SK-N-SH (cell line): ENCODE measurements around the gene SMIM7. TPM values are rescaled to one million over a fixed set of nuclear protein-coding genes. Genes with fewer than 3 reads are reported as not detected.

Source experiments
- CTCF ChIA-PET: fragments of 300-600, 350-600 bp; formaldehyde crosslinking; extraction: SDS; loops from one replicate; lab custom pipeline; 2021; lab: Yijun Ruan, JAX
- POLR2A ChIA-PET: fragments of 350-600 bp; sonication (Branson Sonifier 250); formaldehyde crosslinking; extraction: SDS; loops from one replicate; lab custom pipeline; 2020; ENCODE audit warnings: antibody characterized with exemption, inconsistent platforms; lab: Yijun Ruan, JAX
- DNase-seq: peaks from one replicate; pipeline ENCODE4 v3.0.0; 2012
- H2AFZ ChIP-seq: fragments of 200-600 bp; sonication (generic); 2 replicates; pipeline ENCODE4 v1.8.1; 2016; ENCODE audit warnings: antibody characterized with exemption, mild to moderate bottlenecking, low read depth
- H3F3A ChIP-seq: fragments of 200-600 bp; sonication (generic); replicated peaks from 2 replicates; pipeline ENCODE3; 2016; ENCODE audit warnings: antibody characterized with exemption, mild to moderate bottlenecking; ENCODE audit not compliant: insufficient read depth
- H3K27ac ChIP-seq, 2 experiments: fragments of 200-500 bp in 1 of 2; fragments of 200-600 bp in 1 of 2; sonication (Bioruptor generic) in 1 of 2; sonication (generic), shearing (Covaris generic) in 1 of 2; 2 replicates each; pipeline versions ENCODE4 v1.5.1 to v1.6.1; 2014 to 2016; ENCODE audit warnings: low read depth in 2 of 2, inconsistent platforms in 1 of 2, low read length in 1 of 2, mild to moderate bottlenecking in 1 of 2, mixed read lengths in 1 of 2
- H3K27me3 ChIP-seq: fragments of 200-600 bp; sonication (generic), shearing (Covaris generic); 2 replicates; pipeline ENCODE4 v1.6.1; 2016; ENCODE audit warnings: mixed run types; ENCODE audit not compliant: insufficient read depth
- H3K36me3 ChIP-seq, 2 experiments: fragments of 200-500 bp in 1 of 2; fragments of 200-600 bp in 1 of 2; sonication (Bioruptor generic) in 1 of 2; sonication (generic) in 1 of 2; replicated peaks in 1 of 2; 2 replicates each; pipeline versions ENCODE3 to v1.5.1; 2014 to 2016; ENCODE audit warnings: low read length in 1 of 2, mild to moderate bottlenecking in 1 of 2; ENCODE audit not compliant: insufficient read depth in 2 of 2, control insufficient read depth in 1 of 2
- H3K4me1 ChIP-seq, 2 experiments: fragments of 200-500 bp in 1 of 2; fragments of 200-600 bp in 1 of 2; sonication (Bioruptor generic) in 1 of 2; sonication (generic), shearing (Covaris generic) in 1 of 2; 2 replicates each; pipeline versions ENCODE4 v1.5.1 to v1.6.1; 2014 to 2016; ENCODE audit warnings: low read depth in 1 of 2, low read length in 1 of 2, mixed run types in 1 of 2; ENCODE audit not compliant: insufficient read depth in 2 of 2, control insufficient read depth in 1 of 2
- H3K4me2 ChIP-seq: fragments of 200-600 bp; sonication (generic), shearing (Covaris generic); 2 replicates; pipeline ENCODE4 v1.6.1; 2017; ENCODE audit warnings: mixed run types
- H3K4me3 ChIP-seq, 2 experiments: fragments of 200-500 bp in 1 of 2; fragments of 200-600 bp in 1 of 2; sonication (Bioruptor generic) in 1 of 2; sonication (generic), shearing (Covaris generic) in 1 of 2; 2 replicates each; pipeline versions ENCODE4 v1.5.1 to v1.8.1; 2014 to 2016; ENCODE audit warnings: low read depth in 2 of 2, inconsistent platforms in 1 of 2, low read length in 1 of 2, mild to moderate bottlenecking in 1 of 2, mixed read lengths in 1 of 2, moderate library complexity in 1 of 2
- H3K79me2 ChIP-seq: fragments of 200-600 bp; sonication (generic); 2 replicates; pipeline ENCODE4 v1.8.1; 2017; ENCODE audit warnings: mild to moderate bottlenecking; ENCODE audit not compliant: insufficient read depth
- H3K9ac ChIP-seq: fragments of 200-600 bp; sonication (generic); 2 replicates; pipeline ENCODE4 v1.6.1; 2017; ENCODE audit warnings: mixed run types
- H3K9me2 ChIP-seq: fragments of 200-600 bp; sonication (generic); 2 replicates; pipeline ENCODE4 v1.6.1; 2017; ENCODE audit warnings: mixed run types
- H3K9me3 ChIP-seq: fragments of 200-600 bp; sonication (generic); 2 replicates; pipeline ENCODE4 v1.6.1; 2017; ENCODE audit warnings: mixed run types, mild to moderate bottlenecking, moderate library complexity
- H4K20me1 ChIP-seq: fragments of 200-600 bp; sonication (generic); 2 replicates; pipeline ENCODE4 v1.6.1; 2017; ENCODE audit warnings: mild to moderate bottlenecking, mixed run types; ENCODE audit not compliant: insufficient read depth
- CHD2 ChIP-seq: fragments of 150-350 bp; IDR thresholded peaks from 2 replicates; pipeline ENCODE4 v1.6.1; 2018; ENCODE audit warnings: low read length; ENCODE audit not compliant: partially characterized antibody
- EZH2phosphoT487 ChIP-seq: fragments of 200-600 bp; sonication (generic); IDR thresholded peaks from 2 replicates; pipeline ENCODE4 v1.6.1; 2017; ENCODE audit warnings: low read depth, mixed run types, mild to moderate bottlenecking, antibody characterized with exemption, moderate library complexity, borderline replicate concordance
- FOXJ3 ChIP-seq: sonication (generic); formaldehyde crosslinking; IDR thresholded peaks from 2 replicates; pipeline ENCODE4 v1.5.1; 2020; ENCODE audit warnings: mild to moderate bottlenecking, missing genetic modification reagents
- FOXM1 ChIP-seq: IDR thresholded peaks from 2 replicates; pipeline ENCODE4 v1.4.0; 2012; ENCODE audit warnings: low read depth, mild to moderate bottlenecking
- GABPA ChIP-seq: IDR thresholded peaks from 2 replicates; pipeline ENCODE4 v1.4.0; 2012; ENCODE audit warnings: low read depth, mild to moderate bottlenecking
- IRF3 ChIP-seq: fragments of 150-350 bp; IDR thresholded peaks from 2 replicates; pipeline ENCODE4 v1.6.1; 2016; ENCODE audit warnings: mild to moderate bottlenecking, low read depth, low read length
- JUND ChIP-seq: IDR thresholded peaks from 2 replicates; pipeline ENCODE4 v1.4.0; 2012
- MXI1 ChIP-seq: IDR thresholded peaks from 2 replicates; pipeline ENCODE4 v1.6.1; 2012; ENCODE audit warnings: mild to moderate bottlenecking, low read depth, low read length, improper control_type of control experiment
- PBX3 ChIP-seq: IDR thresholded peaks from 2 replicates; pipeline ENCODE4; 2012
- POLR2AphosphoS5 ChIP-seq: IDR thresholded peaks from 2 replicates; pipeline ENCODE4 v1.6.1; 2012; ENCODE audit warnings: low read depth, low read length
- RAD21 ChIP-seq: IDR thresholded peaks from 2 replicates; pipeline ENCODE4 v1.6.1; 2012; ENCODE audit warnings: mild to moderate bottlenecking, low read length
- RCOR1 ChIP-seq: fragments of 150-350 bp; IDR thresholded peaks from 2 replicates; pipeline ENCODE4 v1.6.1; 2017; ENCODE audit warnings: antibody characterized with exemption, low read length
- RFX5 ChIP-seq: IDR thresholded peaks from 2 replicates; pipeline ENCODE4 v1.6.1; 2012; ENCODE audit warnings: mild to moderate bottlenecking, improper control_type of control experiment, low read length
- TAF1 ChIP-seq: IDR thresholded peaks from 2 replicates; pipeline ENCODE4 v1.6.1; 2012; ENCODE audit warnings: low read depth, mild to moderate bottlenecking, low read length, moderate library complexity, borderline replicate concordance
- TEAD4 ChIP-seq: IDR thresholded peaks from 2 replicates; pipeline ENCODE4 v1.4.0; 2012; ENCODE audit warnings: mild to moderate bottlenecking, borderline replicate concordance; ENCODE audit not compliant: insufficient read depth
- USF1 ChIP-seq: IDR thresholded peaks from 2 replicates; pipeline ENCODE4 v1.4.0; 2012; ENCODE audit warnings: low read depth, borderline replicate concordance
- USF2 ChIP-seq: fragments of 150-350 bp; IDR thresholded peaks from 2 replicates; pipeline ENCODE4 v1.6.1; 2017; ENCODE audit warnings: antibody characterized with exemption, low read length, low read depth, borderline replicate concordance
- YY1 ChIP-seq: IDR thresholded peaks from 2 replicates; pipeline ENCODE4 v1.4.0; 2012; ENCODE audit warnings: low read depth, mild to moderate bottlenecking
- ZBTB33 ChIP-seq: IDR thresholded peaks from 2 replicates; pipeline ENCODE4 v1.4.0; 2012; ENCODE audit warnings: low read depth, borderline replicate concordance
- WGBS: methylation state at CpG from one replicate; pipeline ENCODE4 v1.1.6; 2017; ENCODE audit warnings: low lambda C conversion rate; 5-methylcytosine and 5-hydroxymethylcytosine counted together
- polyA plus RNA-seq, 3 experiments: library from polyadenylated mRNA; depleted of rRNA; stranded (reverse); fragments of >200 nt; gene quantifications; 2 replicates each; pipeline ENCODE4 v1.2.3, GENCODE V29; 2012

SMIM7 gene
- polyA plus RNA-seq, 1 of the 3 experiments (the other 2 are of a cell fraction), result 74.2 TPM

- Histone ChIP-seq H3K79me2 (peaks cover 100% of the 10 kb centered on the region), H3K36me3 (no peaks in the 10 kb centered on the region), H3K9me3 (no peaks in the 10 kb centered on the region), H3K4me1 (peaks cover 0 to 7% of the 10 kb centered on the region in 2 experiments; a peak in 2 of 4 replicates), H3K9ac (no peak overlapping the region), H3K27ac (no peak overlapping the region), H3K4me2 (no peak overlapping the region), H3K4me3 (no peak overlapping the region), H3F3A (no peaks in the 10 kb centered on the region), H2AFZ (no peak overlapping the region), H3K27me3 (no peaks in the 10 kb centered on the region), H4K20me1 (peaks cover 98% of the 10 kb centered on the region), H3K9me2 (no peaks in the 10 kb centered on the region)
- no peak for TF ChIP-seq POLR2AphosphoS5
- TF ChIP-seq EZH2phosphoT487, result no peak
- TF ChIP-seq CHD2, result no peak
- no peak for TF ChIP-seq USF2
- no peak for TF ChIP-seq TAF1
- no peak for TF ChIP-seq GABPA
- no peak for TF ChIP-seq RCOR1
- no peak for TF ChIP-seq IRF3
- no peak for TF ChIP-seq RFX5
- TF ChIP-seq FOXM1, result no peak
- no peak for TF ChIP-seq PBX3
- no peak for TF ChIP-seq MXI1
- CTCF ChIA-PET, result interaction anchor here (0.7 to 1.2 kb wide), 3 partner anchors 10 to 274 kb away, joined by 3 to 4 read pairs (median 3); no protein-coding TSS in a partner anchor
- DNase-seq, result no peak
- WGBS, result 82% methylated on average over 3 of the region's 3 CpGs
- POLR2A ChIA-PET, result interaction anchor here (0.9 to 1.0 kb wide), 2 partner anchors 9 to 47 kb away, joined by 3 to 5 read pairs; no protein-coding TSS in a partner anchor
These were observed 47.3 kb downstream of the SMIM7 start for GRCh38 chr19:16612636-16613035.

GRCh38 chr19:16611121-16611520, 48.8 kb downstream of the SMIM7 start:
- Histone ChIP-seq H3K4me2 (no peak overlapping the region), H3K9me2 (no peaks in the 10 kb centered on the region), H4K20me1 (peaks cover 93% of the 10 kb centered on the region), H3K27me3 (no peaks in the 10 kb centered on the region), H3K36me3 (no peaks in the 10 kb centered on the region), H3K4me3 (no peak overlapping the region), H3F3A (no peaks in the 10 kb centered on the region), H2AFZ (no peak overlapping the region), H3K27ac (no peak overlapping the region), H3K4me1 (peaks cover 0 to 10% of the 10 kb centered on the region in 2 experiments; a peak in 2 of 4 replicates), H3K9ac (no peak overlapping the region), H3K79me2 (peaks cover 100% of the 10 kb centered on the region), H3K9me3 (no peaks in the 10 kb centered on the region)
- CTCF ChIA-PET, result no interaction called here
- POLR2A ChIA-PET, result no interaction called here
- DNase-seq, result no peak
- 91% methylated on average over 4 of the region's 6 CpGs for WGBS
- no peak for TF ChIP-seq IRF3
- TF ChIP-seq ZBTB33, result no peak
- TF ChIP-seq USF2, result no peak
- TF ChIP-seq EZH2phosphoT487, result no peak
- no peak for TF ChIP-seq TAF1
- TF ChIP-seq JUND, result no peak
- TF ChIP-seq TEAD4, result no peak
- no peak for TF ChIP-seq RAD21
- TF ChIP-seq FOXJ3 (CRISPR knock-in tag), result no peak
- no peak for TF ChIP-seq POLR2AphosphoS5
- TF ChIP-seq YY1, result no peak
- no peak for TF ChIP-seq USF1
